Measurements from ENCODE around the gene CELSR2.
"Not testable (repeated sequence)": the region's sequence is repeated elsewhere in the genome, so short reads cannot be mapped to it uniquely, and the experiment has no call there.

Gene CELSR2

DNA sequence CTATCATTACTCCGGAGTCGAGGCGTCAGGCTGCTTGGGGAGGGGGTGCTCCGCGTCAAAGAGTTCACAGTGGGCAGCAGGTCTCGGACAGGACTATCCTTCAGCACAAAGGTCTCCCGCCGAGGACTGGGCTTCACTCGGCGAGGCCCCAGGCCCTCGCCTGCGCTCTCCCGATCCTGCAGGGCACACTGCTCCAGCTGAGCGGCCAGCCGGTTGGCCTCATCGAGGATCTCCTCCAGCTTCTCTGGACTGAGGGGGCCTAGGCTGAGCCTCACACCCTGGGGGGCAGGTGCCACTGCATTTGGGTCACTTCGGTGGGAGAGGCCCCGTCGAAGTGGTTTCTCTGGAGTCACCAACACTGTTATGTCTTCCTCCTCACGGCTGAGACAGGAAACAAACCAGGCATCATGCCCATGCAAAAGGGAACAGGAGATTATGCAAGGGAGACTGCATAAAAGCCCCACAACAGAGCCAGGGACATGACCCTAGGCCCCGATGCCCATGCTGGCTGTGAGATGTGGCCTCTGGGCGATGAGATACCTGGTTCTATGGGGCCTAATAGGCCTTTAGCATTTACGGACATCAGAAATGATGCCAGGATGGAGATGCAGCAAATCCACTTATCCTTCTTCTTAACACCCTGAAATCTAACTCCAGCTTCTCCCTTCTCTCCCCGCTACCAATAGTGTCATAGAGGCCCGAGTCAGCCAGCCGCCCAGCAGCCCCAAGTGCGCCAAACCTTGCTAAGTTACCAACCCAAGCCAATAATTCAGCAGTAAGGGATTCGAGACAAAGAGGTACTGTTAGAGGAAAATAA lies 32.5 kb downstream of the CELSR2 start:
- no peak for DNase-seq

DNA sequence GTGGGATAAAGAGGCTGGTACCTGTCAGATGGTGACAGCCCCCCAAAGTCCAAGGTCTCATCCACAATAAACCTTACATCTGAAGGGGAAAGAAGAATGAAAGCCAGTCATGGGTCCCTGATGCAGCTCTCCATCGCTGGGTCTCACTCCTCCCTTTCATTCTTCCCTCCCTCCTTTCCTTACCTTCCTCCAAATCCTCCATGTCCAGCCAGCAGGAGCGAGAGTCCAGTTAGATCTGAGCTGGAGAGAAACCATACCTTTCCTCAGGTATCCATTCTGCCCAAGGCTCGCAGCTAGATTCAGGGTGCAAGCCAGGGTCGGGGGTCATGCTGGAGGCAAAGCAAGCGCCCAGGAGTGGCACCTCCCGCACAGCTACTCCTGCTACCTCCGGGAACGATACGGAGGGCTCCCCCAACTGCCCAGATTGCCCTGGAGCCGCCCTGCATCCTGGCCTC lies 33.2 kb downstream of the CELSR2 start:
- DNase-seq: no peak

DNA sequence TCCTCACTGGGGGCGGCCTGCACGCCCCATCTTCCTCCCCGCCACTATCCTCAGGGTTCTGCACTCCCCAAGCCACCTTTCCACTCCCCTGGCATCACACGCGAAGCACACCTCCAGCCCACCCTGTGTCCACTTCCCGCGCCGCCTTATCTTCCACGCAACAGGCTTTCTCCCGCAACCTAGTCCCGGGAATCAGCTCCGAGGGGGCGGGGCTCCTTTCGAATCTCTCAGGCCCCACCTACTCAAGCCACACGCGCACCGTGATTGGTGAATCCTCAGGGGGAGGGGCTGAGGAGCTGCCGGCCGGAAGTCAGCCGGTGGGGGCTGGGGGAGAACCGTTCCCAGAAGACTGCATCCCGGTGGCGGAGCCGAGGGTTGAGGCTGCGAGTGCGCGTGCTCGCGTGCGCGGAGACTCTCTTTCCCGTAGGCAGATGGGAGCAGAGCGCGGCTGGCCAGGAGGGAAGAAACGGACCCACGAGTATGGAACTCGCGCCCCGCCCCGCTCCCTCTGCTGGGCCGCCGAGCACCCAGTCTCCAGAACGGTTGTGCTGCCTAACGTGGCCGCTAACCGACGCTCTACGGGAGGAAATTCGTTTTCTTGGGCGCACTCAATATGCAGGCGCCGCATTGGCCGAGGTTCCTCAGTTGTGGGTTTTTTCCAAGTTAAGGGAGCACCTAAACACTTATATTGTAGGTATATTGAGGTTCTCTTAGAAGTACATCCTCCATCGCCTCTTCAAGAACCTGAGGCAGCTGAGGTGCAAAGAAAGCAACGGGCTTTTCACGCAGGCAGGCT lies 33.8 kb downstream of the CELSR2 start, which contains the start of gene PSRC1:
TSS of gene PSRC1 (minus strand) at position 194 of the 796 bp plus-strand sequence.
- peak; percentile 97 for DNase-seq

DNA sequence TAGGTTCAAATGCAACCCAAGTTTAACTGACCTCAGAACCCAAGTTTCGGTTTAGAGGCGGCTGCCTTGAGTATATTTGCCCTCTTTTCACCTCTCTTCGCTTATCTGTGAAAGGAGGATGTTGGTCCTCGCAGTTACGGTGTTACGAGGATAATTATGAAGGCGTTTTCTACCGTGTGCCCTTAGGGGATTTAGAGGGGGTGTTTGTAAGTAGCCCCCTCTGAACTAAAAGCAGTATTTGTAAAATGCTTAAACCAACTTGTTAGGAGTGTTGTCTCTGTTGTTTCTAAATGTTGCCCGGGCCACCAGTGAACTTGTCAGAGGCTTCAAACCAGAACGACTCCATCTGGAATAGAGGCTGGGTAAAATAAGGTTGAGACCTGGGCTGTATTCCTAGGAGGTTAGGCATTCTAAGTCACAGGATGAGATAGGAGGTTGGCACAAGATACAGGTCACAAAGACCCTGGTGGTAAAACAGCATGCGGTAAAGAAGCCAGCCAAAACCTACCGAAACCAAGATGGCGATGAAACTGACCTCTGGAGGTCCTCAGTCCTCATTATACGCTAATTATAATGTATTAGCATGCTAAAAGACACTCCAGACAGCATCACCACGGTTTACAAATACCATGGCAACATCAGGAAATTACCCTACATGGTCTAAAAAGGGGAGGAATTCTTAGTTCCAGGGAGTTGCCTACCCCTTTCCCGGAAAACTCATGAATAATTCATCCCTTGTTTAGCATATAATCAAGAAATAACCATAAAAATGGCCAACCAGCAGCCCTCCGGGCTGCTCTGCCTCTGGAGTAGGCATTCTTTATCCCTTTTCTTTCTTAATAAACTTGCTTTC lies 34.6 kb downstream of the CELSR2 start:
- no peak for DNase-seq

DNA sequence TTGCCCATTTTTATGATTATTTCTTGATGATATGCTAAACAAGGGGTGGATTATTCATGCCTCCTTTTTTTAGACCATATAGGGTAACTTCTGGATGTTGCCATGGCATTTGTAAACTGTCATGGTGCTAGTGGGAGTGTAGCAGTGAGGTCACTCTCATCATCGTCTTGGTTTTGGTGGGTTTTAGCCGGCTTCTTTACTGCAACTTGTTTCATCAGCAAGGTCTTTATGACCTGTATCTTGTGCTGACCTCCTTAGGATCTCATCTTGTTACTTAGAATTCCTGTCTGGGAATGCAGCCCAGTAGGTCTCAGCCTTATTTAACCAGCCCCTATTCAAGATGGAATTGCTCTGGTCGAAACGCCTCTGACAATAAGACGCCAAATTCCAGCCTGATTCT lies 37.4 kb downstream of the CELSR2 start:
- DNase-seq: not testable (repeated sequence)

DNA sequence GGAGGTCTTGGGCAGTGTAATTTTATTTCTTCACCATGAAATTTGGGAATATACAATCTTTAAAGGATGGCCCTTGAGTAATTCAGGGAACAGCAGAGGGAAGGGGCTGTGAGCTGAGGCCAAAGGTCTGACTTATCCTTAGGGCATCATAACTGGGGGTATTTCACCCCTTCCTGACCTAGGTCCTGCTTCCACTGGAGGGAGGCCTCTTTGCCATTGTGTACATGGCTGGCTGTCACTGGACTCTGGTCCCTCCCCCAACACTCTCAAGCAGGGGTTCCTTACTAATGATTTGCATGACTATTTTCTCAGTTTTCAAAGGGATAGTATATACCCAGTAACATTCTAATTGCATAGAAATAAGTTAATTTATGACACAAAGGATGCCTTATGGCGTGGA lies 40.8 kb downstream of the CELSR2 start:
- DNase-seq: no peak

DNA sequence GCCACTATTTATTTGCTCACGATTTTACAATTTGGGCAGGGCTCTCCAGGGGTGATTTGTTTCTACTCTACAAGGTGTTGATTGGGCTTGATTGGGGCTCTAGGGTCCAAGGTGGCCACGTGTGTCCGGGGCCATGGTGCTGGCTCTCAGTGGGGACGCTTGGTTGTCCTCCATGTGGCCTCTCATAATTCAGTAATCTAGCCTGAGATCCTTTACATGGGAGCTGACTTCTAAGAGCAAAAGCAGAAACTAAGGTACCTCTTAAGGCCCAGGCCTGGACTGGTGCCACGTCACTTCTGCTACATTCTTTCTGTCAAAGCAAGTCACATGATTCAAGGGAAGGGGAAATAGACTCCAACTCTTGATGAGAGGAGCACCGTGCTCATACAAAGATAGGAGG lies 41.7 kb downstream of the CELSR2 start:
- DNase-seq: no peak

DNA sequence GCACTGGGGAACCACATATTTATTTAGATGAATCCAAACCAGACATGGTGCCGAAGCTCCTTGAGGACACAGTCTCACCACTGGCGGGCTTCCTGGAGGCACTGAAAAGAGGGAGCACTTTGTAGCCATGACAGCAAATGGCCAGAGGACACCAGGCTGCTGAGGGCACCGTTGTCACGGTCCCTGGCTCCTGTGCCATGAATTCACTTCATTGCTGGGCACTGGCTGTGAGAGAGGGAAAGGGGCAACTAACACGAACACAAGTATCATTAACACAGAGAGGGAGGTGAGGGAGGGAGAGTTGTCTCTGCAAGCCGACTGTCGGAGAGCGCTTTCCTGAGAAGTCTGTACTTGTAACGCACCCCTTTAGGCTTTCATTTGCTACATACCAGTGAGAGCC lies 43.0 kb downstream of the CELSR2 start:
- no peak for DNase-seq

DNA sequence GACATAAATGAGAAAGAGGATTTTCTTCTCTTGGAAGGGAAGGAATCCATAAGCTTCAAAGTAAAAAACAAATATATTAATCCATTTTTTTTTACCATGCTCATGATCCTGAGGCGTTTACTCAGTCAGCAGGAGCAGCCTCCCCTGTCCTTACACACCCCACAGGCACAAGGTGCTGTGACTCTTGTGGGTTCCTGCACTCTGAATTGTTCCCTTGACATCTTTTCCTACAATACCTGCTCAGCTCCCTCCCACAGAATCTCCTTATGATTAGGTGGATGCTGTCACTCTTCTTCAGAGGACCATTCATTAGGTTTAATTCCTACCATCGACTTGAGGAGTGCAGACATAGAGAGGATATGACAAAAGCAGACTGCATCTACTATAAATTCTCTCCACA lies 43.7 kb downstream of the CELSR2 start:
- DNase-seq: no peak

DNA sequence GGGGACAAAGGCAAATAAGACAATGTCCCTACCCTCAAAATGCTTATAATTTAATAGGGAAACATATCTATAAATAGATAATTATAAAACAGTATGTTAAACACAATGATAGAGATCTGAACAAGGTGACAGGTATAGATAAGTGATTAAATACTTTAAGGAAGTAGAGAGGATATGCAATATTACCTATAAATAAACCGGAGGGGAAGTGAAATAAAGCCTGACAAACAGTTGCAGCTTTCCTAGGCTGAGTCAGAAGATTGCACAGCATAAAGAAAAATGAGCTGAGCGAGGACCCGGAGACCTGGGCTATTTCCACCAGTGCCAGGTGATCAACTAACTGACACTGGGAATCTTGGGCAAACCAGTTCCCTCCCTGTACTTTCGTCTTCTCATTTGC lies 45.1 kb downstream of the CELSR2 start:
- no peak for DNase-seq

DNA sequence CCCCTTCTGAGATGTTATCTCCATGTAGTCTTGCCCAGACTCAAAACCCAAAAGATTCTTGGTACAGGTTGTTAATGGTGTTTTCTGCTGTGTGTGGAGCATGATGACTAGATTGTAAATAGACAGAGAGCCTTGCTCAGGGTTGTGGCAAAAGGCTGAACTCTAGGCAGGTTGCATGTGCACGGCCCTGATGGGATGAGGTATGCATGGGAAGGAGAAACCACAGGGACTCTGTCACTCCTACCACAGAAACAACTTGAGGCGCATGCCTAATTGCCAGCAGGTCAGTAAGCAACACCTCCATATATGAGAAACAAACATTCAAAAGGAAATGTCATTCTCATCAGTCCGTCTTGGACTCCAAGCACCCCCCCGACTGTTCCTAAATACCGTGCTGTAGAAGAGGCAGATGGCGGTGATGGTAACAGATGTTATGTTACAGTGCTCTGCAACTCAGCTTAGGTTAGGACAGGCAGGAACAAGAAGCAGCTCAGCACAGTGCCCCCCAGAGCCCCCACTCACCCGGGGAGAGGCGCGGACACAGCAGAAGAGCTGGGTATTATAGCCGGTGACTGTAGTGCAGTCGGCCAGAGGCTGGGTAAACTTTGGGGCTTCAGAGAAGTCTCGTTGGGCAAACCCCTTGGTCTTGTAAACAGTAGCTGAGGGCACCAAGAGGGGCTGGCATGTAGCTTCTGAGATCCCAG lies 46.5 kb downstream of the CELSR2 start:
- peak; percentile 91 for DNase-seq

DNA sequence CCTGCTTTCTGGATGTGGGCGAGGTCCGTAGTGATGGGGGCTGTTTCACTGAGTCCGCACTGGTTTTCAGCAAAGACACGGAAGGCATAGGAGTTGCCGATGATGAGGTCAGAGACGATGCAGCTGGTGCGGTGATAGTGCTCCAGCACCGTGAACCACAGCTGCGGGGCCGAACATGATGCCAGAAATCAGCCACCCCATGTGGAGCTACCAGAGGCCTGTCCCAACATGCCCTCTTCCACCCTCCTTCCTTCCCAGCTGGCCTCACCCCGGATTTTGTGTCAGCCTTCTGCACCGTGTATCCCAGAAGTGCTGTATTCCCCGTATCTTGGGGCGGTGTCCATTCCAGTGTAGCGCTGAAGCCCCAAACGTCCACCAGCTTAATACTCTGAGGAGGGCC lies 47.4 kb downstream of the CELSR2 start:
- peak; percentile 87 for DNase-seq

DNA sequence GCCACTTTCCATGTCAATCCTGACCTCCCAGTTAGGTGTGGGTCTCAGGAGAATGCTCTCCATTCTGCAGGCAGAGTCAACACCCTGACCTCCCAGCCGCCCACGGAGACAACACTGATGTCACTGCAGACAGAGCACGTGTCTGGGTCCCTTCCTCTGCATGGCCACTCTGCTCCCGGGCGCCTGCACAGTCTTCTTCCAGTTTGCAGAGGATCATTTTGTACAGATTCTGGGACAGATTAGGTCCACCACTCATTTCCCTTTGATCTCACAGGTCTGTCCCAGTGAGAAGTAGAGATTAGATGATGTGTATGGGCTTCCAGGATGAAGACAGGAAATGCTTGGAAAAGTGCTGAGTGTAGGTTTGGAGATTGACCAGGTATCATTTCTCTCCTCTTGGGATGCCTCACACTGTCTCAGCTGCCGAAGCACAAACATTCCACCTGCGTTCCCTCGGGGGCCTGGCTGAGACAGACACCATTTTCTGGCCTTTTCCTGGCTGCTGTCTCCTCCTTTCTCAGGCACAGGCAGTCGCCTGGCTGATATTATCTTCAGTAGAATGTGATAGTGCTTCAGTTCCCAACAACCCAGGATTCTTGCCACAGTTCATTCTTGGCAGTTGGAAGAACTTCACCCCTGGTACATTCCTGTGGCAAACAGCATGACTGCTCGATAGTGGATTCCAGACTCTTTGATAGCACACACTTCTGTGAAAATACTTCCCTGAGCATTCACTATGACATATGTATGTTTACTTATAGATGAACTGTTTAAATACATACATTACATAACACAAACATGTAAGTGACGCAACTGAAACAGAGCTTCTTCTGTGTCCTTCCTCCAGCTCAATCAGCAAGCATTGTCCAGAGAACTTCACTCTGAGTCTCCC lies 49.6 kb downstream of the CELSR2 start:
- no peak for DNase-seq

DNA sequence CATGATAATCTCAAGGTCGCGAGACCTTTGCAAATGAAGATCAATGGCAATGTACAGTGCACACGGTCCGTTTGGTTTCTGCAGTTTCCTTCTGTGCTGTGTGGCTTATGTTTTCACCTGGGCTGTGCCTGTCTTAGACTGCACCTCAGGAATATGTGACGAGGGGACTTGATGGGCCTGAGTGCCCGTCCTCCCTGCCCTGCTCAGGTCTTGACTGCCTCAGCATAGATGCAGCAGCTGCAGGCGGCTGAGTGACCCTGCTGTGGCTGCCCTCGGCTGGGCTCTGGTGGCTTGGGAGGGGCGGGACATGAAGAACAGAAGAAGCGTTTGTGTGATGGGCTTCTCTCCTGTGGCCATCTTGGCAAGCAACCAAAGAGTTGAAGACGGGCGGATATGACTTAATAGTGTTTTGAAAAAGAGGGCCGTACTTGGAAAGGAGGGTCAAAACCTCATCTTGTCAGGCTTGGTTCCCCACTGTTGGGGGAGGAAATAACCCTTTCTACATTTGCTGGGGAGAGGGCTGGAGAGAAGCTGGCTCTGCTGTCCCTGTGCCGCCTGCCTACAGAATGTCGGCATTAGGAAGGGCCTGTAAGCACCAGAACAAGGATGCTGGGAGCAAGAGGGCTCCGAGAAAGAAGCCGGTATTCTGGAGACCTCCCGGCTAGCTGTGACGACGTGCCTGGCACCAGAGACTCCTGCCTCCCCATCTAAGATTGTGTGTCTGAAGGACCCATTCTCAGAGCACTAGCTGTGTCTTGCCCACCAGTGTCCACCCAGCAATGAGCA lies 50.4 kb downstream of the CELSR2 start:
- no peak for DNase-seq

DNA sequence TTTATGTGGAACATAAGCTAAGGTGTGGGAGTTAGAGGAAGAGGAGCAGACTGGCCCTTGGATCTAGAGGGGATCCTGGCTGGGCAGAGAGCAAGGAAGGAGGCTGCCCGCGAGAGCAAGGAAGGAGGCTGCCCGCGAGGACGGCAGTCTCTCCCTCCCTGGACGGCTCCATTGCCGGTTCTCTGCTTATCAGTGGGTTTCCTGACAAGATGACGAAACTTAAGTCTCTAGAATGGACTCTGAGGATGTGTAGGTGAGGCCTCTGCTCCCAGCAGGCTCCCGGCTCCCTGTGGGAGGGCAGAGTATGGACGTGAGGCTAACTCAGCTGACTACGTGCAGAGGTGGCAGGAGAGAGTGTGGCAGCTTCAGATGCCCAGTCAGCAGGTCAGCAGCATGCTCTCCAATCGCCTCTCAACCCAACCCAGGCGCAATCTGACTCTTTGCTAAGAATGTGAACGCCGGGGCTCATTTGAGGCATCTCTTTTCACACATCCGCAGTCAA lies 51.4 kb downstream of the CELSR2 start:
- DNase-seq: no peak

DNA sequence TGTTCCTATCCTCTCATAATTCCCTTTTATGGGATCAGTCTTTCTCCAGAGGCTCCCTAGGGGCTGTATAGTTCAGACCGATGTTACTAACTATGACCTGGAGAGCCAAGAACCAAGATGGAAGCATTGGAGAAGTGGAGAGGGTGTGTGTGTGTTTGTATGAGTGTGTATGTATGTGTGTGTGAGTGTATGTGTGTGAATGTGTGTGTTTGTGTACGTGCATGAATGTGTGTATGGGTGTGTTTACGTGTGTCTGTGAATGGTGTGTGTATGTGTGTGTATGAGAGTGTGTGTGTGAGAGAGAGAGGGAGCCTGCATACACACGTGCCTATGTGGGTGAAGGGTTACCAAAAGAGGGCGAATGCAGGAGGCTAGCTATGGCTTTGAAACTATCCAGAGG lies 52.5 kb downstream of the CELSR2 start:
- DNase-seq: no peak

DNA sequence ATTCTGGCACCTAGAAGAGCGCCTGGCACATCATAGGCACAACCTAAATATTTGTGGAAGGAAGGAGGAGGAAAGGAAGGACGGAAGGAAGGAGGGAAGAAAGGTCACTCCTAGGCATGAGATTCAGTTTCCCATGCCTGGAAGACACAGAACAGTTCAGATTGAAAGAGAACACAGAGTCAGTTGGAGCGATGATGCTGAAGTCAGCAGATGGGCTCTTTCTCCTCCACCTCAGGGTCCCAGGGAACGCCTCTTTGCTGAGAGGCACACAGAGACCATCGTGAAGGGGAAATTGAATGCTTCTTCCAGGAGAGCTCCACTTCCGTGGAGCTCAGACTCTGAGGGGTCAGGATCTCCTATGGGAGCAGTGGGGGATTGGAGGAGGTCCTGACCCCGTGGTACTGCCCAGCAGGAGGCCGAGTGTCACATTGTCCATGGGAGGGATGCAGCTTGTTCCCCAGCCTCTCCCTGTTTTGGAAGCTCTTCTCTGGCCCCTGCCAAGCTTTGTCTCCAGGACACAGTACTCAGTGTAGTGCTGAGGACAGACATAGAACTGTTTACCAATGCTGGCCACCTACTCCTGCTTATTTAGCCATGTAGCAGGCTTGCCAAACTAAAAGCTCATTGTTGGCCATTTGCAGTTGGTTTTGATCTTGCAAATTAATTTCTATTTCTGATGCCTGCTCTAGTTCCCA lies 55.0 kb downstream of the CELSR2 start:
- DNase-seq: no peak

DNA sequence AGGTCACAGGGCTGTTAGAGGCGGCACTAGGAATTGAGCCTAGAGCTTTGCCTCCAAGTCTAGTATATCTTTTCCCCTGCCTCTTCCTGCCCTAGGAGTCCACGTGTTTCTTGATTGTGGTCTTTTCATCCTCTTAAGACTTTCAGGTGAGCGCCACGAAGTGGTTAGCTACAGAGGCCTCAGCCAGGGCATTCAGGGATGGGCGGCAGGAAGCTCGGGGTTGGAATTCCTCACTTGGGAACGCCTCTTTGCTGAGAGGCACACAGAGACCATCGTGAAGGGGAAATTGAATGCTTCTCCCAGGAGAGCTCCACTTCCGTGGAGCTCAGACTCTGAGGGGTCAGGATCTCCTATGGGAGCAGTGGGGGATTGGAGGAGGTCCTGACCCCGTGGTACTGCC lies 56.7 kb downstream of the CELSR2 start:
- DNase-seq: not testable (repeated sequence)

DNA sequence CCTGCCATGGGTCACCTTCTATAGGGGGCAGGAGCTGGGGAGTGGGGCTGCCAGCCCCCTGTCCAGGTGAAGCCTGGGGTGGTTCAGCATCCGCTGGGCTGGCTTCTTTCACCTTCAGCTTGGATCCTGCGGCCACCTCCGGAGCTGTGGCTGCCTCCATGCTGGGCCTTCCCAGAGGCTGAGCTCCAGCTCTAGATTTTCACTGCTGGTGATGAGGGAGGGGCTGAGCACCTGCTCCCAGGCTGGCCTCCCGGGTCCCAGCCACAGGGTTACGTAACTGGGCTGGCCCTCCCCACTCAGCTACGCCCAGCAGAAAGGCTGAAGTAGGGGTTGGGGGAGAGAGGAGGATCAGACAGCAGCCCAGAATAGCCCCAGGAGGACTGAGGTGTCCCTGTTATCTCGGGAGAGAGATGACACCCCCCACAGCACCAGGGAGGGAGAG lies 57.5 kb downstream of the CELSR2 start, which contains the start of gene MYBPHL:
TSS of gene MYBPHL (minus strand) at position 180 of the 442 bp plus-strand sequence. CDS start at position 160, 20 bp downstream.
- no peak for DNase-seq
